Duodenal mucosa (tissue), 2 donors: ENCODE results near the gene BCAS3.

Source experiments
- H3K27ac ChIP-seq: one replicate; pipeline ENCODE4 v1.7.0; 2013; ENCODE audit warnings: low read depth, low read length
- H3K27me3 ChIP-seq, 2 donors: one replicate each; pipeline ENCODE4 v1.7.0; 2013; ENCODE audit warnings: low read length in 2 of 2, control low read depth in 1 of 2; ENCODE audit not compliant: insufficient read depth in 2 of 2, control insufficient read depth in 1 of 2
- H3K36me3 ChIP-seq, 2 donors: one replicate each; pipeline ENCODE4 v1.7.0; 2013; ENCODE audit warnings: low read length in 2 of 2, control low read depth in 1 of 2; ENCODE audit not compliant: insufficient read depth in 2 of 2, control insufficient read depth in 1 of 2
- H3K4me1 ChIP-seq, 2 donors: one replicate each; pipeline ENCODE4 v1.7.0; 2013; ENCODE audit warnings: low read length in 2 of 2, control low read depth in 1 of 2; ENCODE audit not compliant: insufficient read depth in 2 of 2, control insufficient read depth in 1 of 2
- H3K4me3 ChIP-seq, 2 donors: one replicate each; pipeline ENCODE4 v1.7.0; 2013; ENCODE audit warnings: low read length in 2 of 2, low read depth in 1 of 2
- H3K9ac ChIP-seq, 2 donors: one replicate each; pipeline ENCODE4 v1.7.0; 2013; ENCODE audit warnings: low read length in 2 of 2, low read depth in 1 of 2
- H3K9me3 ChIP-seq, 2 donors: one replicate each; pipeline ENCODE4 v1.7.0; 2013; ENCODE audit warnings: low read length in 2 of 2, control low read depth in 1 of 2; ENCODE audit not compliant: control insufficient read depth in 1 of 2

Gene BCAS3

GRCh38 chr17:61313461-61314326 is 636.0 kb downstream of the BCAS3 start:
- no peak overlapping the region for H3K9ac ChIP-seq
- no peak overlapping the region for H3K4me3 ChIP-seq
- no peak overlapping the region for H3K27ac ChIP-seq
- no peaks in the 10 kb centered on the region for H3K36me3 ChIP-seq
- no peaks in the 10 kb centered on the region for H3K27me3 ChIP-seq
- H3K4me1 ChIP-seq = peaks cover 0 to 3% of the 10 kb centered on the region in 2 donors
- no peaks in the 10 kb centered on the region for H3K9me3 ChIP-seq

- Histone ChIP-seq H3K27me3 (no peaks in the 10 kb centered on the region), H3K27ac (no peak overlapping the region), H3K9ac (no peak overlapping the region), H3K9me3 (no peaks in the 10 kb centered on the region), H3K4me1 (peaks cover 0 to 3% of the 10 kb centered on the region in 2 donors), H3K36me3 (no peaks in the 10 kb centered on the region), H3K4me3 (no peak overlapping the region)
Observed at GRCh38 chr17:61314368-61315078, 636.9 kb downstream of the BCAS3 start.

- peaks cover 0 to 3% of the 10 kb centered on the region in 2 donors for H3K4me1 ChIP-seq
- no peaks in the 10 kb centered on the region for H3K9me3 ChIP-seq
- H3K4me3 ChIP-seq = no peak overlapping the region
- no peak overlapping the region for H3K27ac ChIP-seq
- H3K36me3 ChIP-seq = no peaks in the 10 kb centered on the region
- H3K9ac ChIP-seq = no peak overlapping the region
- no peaks in the 10 kb centered on the region for H3K27me3 ChIP-seq
Observed at GRCh38 chr17:61316633-61317032, 639.0 kb downstream of the BCAS3 start.

- Histone ChIP-seq H3K27ac (no peak overlapping the region), H3K27me3 (no peaks in the 10 kb centered on the region), H3K36me3 (no peaks in the 10 kb centered on the region)
Observed at GRCh38 chr17:61317779-61318178, 640.1 kb downstream of the BCAS3 start.

GRCh38 chr17:61318684-61319098 is 641.0 kb downstream of the BCAS3 start:
- Histone ChIP-seq H3K27ac (no peak overlapping the region), H3K27me3 (no peaks in the 10 kb centered on the region), H3K9me3 (no peaks in the 10 kb centered on the region), H3K9ac (no peak overlapping the region), H3K4me3 (no peak overlapping the region), H3K4me1 (peaks cover 0 to 3% of the 10 kb centered on the region in 2 donors), H3K36me3 (no peaks in the 10 kb centered on the region)

More at GRCh38 chr17:61317779-61318178, 640.1 kb downstream of the BCAS3 start:
- no peak overlapping the region for H3K4me3 ChIP-seq
- H3K9me3 ChIP-seq = no peaks in the 10 kb centered on the region
- H3K9ac ChIP-seq = no peak overlapping the region
- peaks cover 0 to 3% of the 10 kb centered on the region in 2 donors for H3K4me1 ChIP-seq

- Histone ChIP-seq H3K9me3 (no peaks in the 10 kb centered on the region), H3K4me3 (no peak overlapping the region), H3K27ac (no peak overlapping the region), H3K4me1 (peaks cover 0 to 4% of the 10 kb centered on the region in 2 donors), H3K36me3 (no peaks in the 10 kb centered on the region), H3K27me3 (no peaks in the 10 kb centered on the region), H3K9ac (no peak overlapping the region)
Observed at GRCh38 chr17:61321344-61321743, 643.7 kb downstream of the BCAS3 start.

GRCh38 chr17:61322325-61323002 is 644.8 kb downstream of the BCAS3 start:
- Histone ChIP-seq H3K4me1 (peaks cover 0 to 4% of the 10 kb centered on the region in 2 donors), H3K36me3 (no peaks in the 10 kb centered on the region), H3K9me3 (no peaks in the 10 kb centered on the region), H3K9ac (no peak overlapping the region), H3K27ac (no peak overlapping the region), H3K4me3 (no peak overlapping the region), H3K27me3 (no peaks in the 10 kb centered on the region)

GRCh38 chr17:61323003-61323908 is 645.6 kb downstream of the BCAS3 start:
- Histone ChIP-seq H3K36me3 (no peaks in the 10 kb centered on the region), H3K9me3 (no peaks in the 10 kb centered on the region), H3K4me3 (no peak overlapping the region), H3K4me1 (peaks cover 0 to 4% of the 10 kb centered on the region in 2 donors), H3K27me3 (no peaks in the 10 kb centered on the region), H3K9ac (no peak overlapping the region), H3K27ac (no peak overlapping the region)
